Measurements from ENCODE around the gene RAB4B.

The RAB4B gene

DNA sequence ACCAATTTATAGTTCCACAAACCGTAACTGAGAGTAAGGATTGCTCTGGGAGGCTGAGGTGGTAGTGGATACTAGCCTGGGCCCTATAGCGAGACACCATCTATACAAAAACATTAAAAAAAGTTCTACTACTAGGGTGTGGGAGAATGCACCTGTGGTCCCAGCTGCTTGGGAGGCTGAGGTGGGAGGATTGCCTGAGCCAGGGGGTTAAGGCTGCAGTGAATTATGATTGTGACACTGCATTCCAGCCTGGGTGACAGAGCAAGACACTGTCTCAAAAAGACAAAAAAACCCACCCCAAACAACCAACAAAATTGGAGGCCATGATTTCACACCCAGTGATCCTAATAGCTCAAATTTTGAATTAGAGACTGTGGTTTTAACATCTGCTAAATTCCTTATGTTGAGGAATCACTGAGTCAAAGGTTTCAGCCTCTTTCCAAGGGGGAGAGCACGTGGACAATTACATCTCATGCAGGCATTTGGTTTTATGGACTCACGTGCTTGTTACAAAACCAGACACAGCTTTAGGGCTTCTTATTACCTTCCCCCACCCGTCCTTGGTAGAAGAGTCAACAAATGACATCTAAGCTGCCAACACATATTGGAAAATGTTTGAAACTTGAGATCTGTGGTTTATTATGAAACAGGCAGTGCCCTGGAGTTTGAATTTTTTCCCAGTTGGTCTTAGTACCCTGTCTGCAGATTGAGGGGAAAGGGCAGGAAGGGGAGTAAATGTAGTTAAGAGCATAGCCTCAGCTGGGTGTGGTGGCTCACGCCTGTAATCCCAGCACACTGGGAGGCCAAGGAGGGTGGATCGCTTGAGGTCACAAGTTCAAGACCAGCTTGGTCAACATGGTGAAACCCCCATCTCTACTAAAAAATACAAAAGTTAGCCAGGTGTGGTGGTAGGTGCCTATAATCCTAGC is 53.7 kb downstream of the RAB4B start (continued):
- TF ChIP-seq TSHZ1 (tag by site-specific recombination; IDR thresholded peaks at IDR 0.05; ENCODE audit: borderline replicate concordance), result peak; percentile 98
- TF ChIP-seq ZNF791 (tag by site-specific recombination; IDR thresholded peaks at IDR 0.05), result no peak
- TF ChIP-seq ZNF544 (tag by site-specific recombination; IDR thresholded peaks at IDR 0.05), result no peak
- TF ChIP-seq ZNF133 (tag by site-specific recombination; IDR thresholded peaks at IDR 0.05), result no peak
- TF ChIP-seq ZNF701 (tag by site-specific recombination; IDR thresholded peaks at IDR 0.05), result no peak
- TF ChIP-seq MYNN (tag by site-specific recombination; IDR thresholded peaks at IDR 0.05; ENCODE audit: borderline replicate concordance), result peak; percentile 95
- peak; percentile 74; the same call in 1 of the 2 replicates for TF ChIP-seq ZBTB1 (tag by site-specific recombination; IDR thresholded peaks at IDR 0.05)
- TF ChIP-seq, protein P1, sequence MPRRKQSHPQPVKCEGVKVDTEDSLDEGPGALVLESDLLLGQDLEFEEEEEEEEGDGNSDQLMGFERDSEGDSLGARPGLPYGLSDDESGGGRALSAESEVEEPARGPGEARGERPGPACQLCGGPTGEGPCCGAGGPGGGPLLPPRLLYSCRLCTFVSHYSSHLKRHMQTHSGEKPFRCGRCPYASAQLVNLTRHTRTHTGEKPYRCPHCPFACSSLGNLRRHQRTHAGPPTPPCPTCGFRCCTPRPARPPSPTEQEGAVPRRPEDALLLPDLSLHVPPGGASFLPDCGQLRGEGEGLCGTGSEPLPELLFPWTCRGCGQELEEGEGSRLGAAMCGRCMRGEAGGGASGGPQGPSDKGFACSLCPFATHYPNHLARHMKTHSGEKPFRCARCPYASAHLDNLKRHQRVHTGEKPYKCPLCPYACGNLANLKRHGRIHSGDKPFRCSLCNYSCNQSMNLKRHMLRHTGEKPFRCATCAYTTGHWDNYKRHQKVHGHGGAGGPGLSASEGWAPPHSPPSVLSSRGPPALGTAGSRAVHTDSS (tag by site-specific recombination; IDR thresholded peaks at IDR 0.05), result peak; percentile 38; the same call in 1 of the 2 replicates
- no peak for TF ChIP-seq ZNF530 (tag by site-specific recombination; IDR thresholded peaks at IDR 0.05; ENCODE audit: low read depth)
- peak; percentile 98 for TF ChIP-seq ZNF398 (tag by site-specific recombination; IDR thresholded peaks at IDR 0.05)
- peak; percentile 95 for TF ChIP-seq ZBTB17 (tag by site-specific recombination; IDR thresholded peaks at IDR 0.05)
- TF ChIP-seq INSM2 (tag by site-specific recombination; IDR thresholded peaks at IDR 0.05), result peak; percentile 99
- TF ChIP-seq ZNF239 (tag by site-specific recombination; IDR thresholded peaks at IDR 0.05), result no peak
- peak; percentile 71 for TF ChIP-seq EGR2 (tag by site-specific recombination; IDR thresholded peaks at IDR 0.05; ENCODE audit: low read depth)
- no peak for TF ChIP-seq ZNF146 (tag by site-specific recombination; IDR thresholded peaks at IDR 0.05)
- TF ChIP-seq ZNF24 (tag by site-specific recombination; IDR thresholded peaks at IDR 0.05), result peak; percentile 99
- TF ChIP-seq, protein P2, sequence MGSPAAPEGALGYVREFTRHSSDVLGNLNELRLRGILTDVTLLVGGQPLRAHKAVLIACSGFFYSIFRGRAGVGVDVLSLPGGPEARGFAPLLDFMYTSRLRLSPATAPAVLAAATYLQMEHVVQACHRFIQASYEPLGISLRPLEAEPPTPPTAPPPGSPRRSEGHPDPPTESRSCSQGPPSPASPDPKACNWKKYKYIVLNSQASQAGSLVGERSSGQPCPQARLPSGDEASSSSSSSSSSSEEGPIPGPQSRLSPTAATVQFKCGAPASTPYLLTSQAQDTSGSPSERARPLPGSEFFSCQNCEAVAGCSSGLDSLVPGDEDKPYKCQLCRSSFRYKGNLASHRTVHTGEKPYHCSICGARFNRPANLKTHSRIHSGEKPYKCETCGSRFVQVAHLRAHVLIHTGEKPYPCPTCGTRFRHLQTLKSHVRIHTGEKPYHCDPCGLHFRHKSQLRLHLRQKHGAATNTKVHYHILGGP (tag by site-specific recombination; IDR thresholded peaks at IDR 0.05), result peak; percentile 75
- TF ChIP-seq ZNF138 (tag by site-specific recombination; IDR thresholded peaks at IDR 0.05; ENCODE audit: borderline replicate concordance), result no peak
- TF ChIP-seq SETDB1 (IDR thresholded peaks at IDR 0.05; ENCODE audit: insufficient read length, low read length), result peak; percentile 58
- peak; percentile 72 for TF ChIP-seq GFI1B (tag by site-specific recombination; IDR thresholded peaks at IDR 0.05)
- TF ChIP-seq ZNF184 (tag by site-specific recombination; IDR thresholded peaks at IDR 0.05), result no peak
- TF ChIP-seq ZNF830 (tag by site-specific recombination; IDR thresholded peaks at IDR 0.05; ENCODE audit: low read depth), result no peak
- peak; percentile 78 for TF ChIP-seq ZNF610 (tag by site-specific recombination; IDR thresholded peaks at IDR 0.05; ENCODE audit: borderline replicate concordance)
- TF ChIP-seq BCL11A (tag by site-specific recombination; IDR thresholded peaks at IDR 0.05; ENCODE audit: low read depth), result peak; percentile 98
- TF ChIP-seq OVOL3 (tag by site-specific recombination; IDR thresholded peaks at IDR 0.05), result peak; percentile 91
- TF ChIP-seq ZNF404 (tag by site-specific recombination; IDR thresholded peaks at IDR 0.05), result no peak; the same call in 1 of the 2 replicates
- TF ChIP-seq ZNF776 (tag by site-specific recombination; IDR thresholded peaks at IDR 0.05; ENCODE audit: borderline replicate concordance), result no peak
- TF ChIP-seq BCL11B (tag by site-specific recombination; IDR thresholded peaks at IDR 0.05; ENCODE audit: low read depth), result peak; percentile 90
- TF ChIP-seq, protein P3, sequence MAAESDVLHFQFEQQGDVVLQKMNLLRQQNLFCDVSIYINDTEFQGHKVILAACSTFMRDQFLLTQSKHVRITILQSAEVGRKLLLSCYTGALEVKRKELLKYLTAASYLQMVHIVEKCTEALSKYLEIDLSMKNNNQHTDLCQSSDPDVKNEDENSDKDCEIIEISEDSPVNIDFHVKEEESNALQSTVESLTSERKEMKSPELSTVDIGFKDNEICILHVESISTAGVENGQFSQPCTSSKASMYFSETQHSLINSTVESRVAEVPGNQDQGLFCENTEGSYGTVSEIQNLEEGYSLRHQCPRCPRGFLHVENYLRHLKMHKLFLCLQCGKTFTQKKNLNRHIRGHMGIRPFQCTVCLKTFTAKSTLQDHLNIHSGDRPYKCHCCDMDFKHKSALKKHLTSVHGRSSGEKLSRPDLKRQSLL (tag by site-specific recombination; IDR thresholded peaks at IDR 0.05), result no peak
